ENCODE results near the gene LIMCH1. TPM values are rescaled to one million over a fixed set of nuclear protein-coding genes. Genes with fewer than 3 reads are reported as not detected.

Gene LIMCH1
- total RNA-seq, 1 donor from 2014 or later, result 9.8 TPM

DNA sequence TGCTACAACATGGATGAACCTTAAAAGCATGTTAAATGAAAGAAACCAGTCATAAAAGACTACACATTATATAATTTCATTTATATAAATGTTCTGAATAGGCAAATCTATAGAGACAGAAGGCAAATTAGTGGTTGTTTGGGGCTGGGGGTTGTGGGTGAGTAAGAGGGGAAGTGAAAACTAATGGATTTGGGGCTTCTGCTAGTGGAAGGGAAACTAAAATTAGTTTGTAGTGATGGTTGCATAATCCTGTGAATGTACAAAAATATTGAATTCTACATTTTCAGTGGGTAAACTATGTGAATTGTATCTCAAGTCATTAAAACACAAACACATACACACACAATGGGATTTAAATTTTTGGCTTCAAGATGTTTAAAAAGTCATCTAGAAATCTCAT lies 25.4 kb upstream of the LIMCH1 start:
- H3K4me3 ChIP-seq, result no peak overlapping the region
- TF ChIP-seq EZH2 (IDR thresholded peaks at IDR 0.05) (no peak), EZH2phosphoT487 (IDR thresholded peaks at IDR 0.05) (no peak)
- TF ChIP-seq, protein P1, sequence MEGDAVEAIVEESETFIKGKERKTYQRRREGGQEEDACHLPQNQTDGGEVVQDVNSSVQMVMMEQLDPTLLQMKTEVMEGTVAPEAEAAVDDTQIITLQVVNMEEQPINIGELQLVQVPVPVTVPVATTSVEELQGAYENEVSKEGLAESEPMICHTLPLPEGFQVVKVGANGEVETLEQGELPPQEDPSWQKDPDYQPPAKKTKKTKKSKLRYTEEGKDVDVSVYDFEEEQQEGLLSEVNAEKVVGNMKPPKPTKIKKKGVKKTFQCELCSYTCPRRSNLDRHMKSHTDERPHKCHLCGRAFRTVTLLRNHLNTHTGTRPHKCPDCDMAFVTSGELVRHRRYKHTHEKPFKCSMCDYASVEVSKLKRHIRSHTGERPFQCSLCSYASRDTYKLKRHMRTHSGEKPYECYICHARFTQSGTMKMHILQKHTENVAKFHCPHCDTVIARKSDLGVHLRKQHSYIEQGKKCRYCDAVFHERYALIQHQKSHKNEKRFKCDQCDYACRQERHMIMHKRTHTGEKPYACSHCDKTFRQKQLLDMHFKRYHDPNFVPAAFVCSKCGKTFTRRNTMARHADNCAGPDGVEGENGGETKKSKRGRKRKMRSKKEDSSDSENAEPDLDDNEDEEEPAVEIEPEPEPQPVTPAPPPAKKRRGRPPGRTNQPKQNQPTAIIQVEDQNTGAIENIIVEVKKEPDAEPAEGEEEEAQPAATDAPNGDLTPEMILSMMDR (IDR thresholded peaks at IDR 0.05), result no peak
- no peaks in the 10 kb centered on the region for H3K27me3 ChIP-seq
- no peak for DNase-seq (ENCODE audit: low spot score)
- no peak overlapping the region for H3K9ac ChIP-seq
- H3K27ac Mint-ChIP-seq, result no peak overlapping the region
- H2AFZ ChIP-seq (replicated peaks), result no peak overlapping the region
- no peaks in the 10 kb centered on the region for H3K4me1 ChIP-seq
- no peak overlapping the region for H3K27ac ChIP-seq
- H3K9me3 ChIP-seq (ENCODE audit: low read depth), result no peaks in the 10 kb centered on the region
- no peak overlapping the region for H3K4me3 Mint-ChIP-seq
- no peaks in the 10 kb centered on the region for H3K9me3 Mint-ChIP-seq
- H3K4me2 ChIP-seq, result no peak overlapping the region
- no peaks in the 10 kb centered on the region for H3F3A ChIP-seq (ENCODE audit: low read depth)
- no peaks in the 10 kb centered on the region for H3K36me3 Mint-ChIP-seq
- no peaks in the 10 kb centered on the region for H3K27me3 Mint-ChIP-seq (ENCODE audit: insufficient read depth, low read depth)
- H4K20me1 ChIP-seq (ENCODE audit: low read depth), result no peaks in the 10 kb centered on the region
- H3K79me2 ChIP-seq (ENCODE audit: low read depth), result no peaks in the 10 kb centered on the region
- no peaks in the 10 kb centered on the region for H3K36me3 ChIP-seq
- peaks cover 3% of the 10 kb centered on the region for H3K4me1 Mint-ChIP-seq

- H3F3A ChIP-seq (ENCODE audit: low read depth), result no peaks in the 10 kb centered on the region
- no peak overlapping the region for H3K9ac ChIP-seq
- no peak overlapping the region for H2AFZ ChIP-seq (replicated peaks)
- H3K4me2 ChIP-seq, result no peak overlapping the region
- H3K79me2 ChIP-seq (ENCODE audit: low read depth), result no peaks in the 10 kb centered on the region
- Mint-ChIP-seq H3K4me3 (no peak overlapping the region), H3K27ac (no peak overlapping the region), H3K36me3 (no peaks in the 10 kb centered on the region), H3K27me3 (ENCODE audit: insufficient read depth, low read depth) (no peaks in the 10 kb centered on the region), H3K4me1 (peaks cover 3% of the 10 kb centered on the region), H3K9me3 (no peaks in the 10 kb centered on the region)
- no peaks in the 10 kb centered on the region for H4K20me1 ChIP-seq (ENCODE audit: low read depth)
- no peak overlapping the region for H3K27ac ChIP-seq
- no peaks in the 10 kb centered on the region for H3K36me3 ChIP-seq
- H3K9me3 ChIP-seq (ENCODE audit: low read depth), result no peaks in the 10 kb centered on the region
- DNase-seq (ENCODE audit: low spot score), result no peak
- H3K4me1 ChIP-seq, result no peaks in the 10 kb centered on the region
- no peaks in the 10 kb centered on the region for H3K27me3 ChIP-seq
- TF ChIP-seq EZH2 (IDR thresholded peaks at IDR 0.05), result no peak
- H3K4me3 ChIP-seq, result no peak overlapping the region
Observed at GRCh38 chr4:41514169-41514568, 23.8 kb upstream of the LIMCH1 start.

DNA sequence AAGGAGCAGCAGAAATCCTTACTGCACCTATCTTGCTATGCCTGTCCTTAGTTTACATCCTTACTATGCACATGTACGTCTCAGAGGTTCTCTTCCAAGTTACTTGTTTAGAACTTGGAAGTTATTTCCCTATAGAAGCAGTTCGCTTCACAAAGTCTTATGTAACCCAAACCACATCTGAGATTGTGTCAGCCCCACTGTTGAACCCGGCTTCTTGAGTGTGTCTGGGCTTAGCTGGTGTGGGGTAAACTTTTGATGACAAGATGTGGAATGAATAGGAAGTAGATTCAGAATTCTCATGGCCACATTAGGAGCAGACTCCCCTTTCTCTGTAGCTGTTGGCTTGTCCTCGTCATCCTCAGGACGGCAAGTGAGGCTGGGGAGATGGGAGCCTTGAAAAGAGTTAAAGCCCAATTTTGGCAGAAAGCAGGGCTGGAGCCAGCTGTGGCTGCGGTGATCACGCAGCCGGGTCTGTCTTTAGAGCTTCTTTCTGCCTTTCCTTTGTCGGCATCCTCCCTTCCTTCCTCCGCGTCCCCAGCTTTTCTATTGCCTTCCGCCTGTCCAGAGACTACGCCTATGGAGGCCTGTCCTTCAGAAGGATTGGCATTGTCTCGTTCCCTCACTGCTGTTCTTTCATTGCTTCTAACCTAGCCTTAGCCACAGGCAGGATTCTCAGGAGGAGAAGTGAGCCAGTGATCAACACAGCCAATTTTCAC lies 23.0 kb upstream of the LIMCH1 start:
- peaks cover 3% of the 10 kb centered on the region for H3K4me1 Mint-ChIP-seq
- H3K27ac Mint-ChIP-seq, result no peak overlapping the region
- Histone ChIP-seq H3K36me3 (no peaks in the 10 kb centered on the region), H2AFZ (replicated peaks) (no peak overlapping the region), H3K27me3 (no peaks in the 10 kb centered on the region), H3K4me2 (no peak overlapping the region), H4K20me1 (ENCODE audit: low read depth) (no peaks in the 10 kb centered on the region), H3K9ac (no peak overlapping the region), H3K4me1 (no peaks in the 10 kb centered on the region), H3K9me3 (ENCODE audit: low read depth) (no peaks in the 10 kb centered on the region), H3F3A (ENCODE audit: low read depth) (no peaks in the 10 kb centered on the region), H3K27ac (no peak overlapping the region), H3K4me3 (no peak overlapping the region), H3K79me2 (ENCODE audit: low read depth) (no peaks in the 10 kb centered on the region)
- no peak for DNase-seq (ENCODE audit: low spot score)
- H3K27me3 Mint-ChIP-seq (ENCODE audit: insufficient read depth, low read depth), result no peaks in the 10 kb centered on the region
- no peaks in the 10 kb centered on the region for H3K36me3 Mint-ChIP-seq
- TF ChIP-seq EZH2phosphoT487 (IDR thresholded peaks at IDR 0.05), result no peak
- TF ChIP-seq, protein P1 (IDR thresholded peaks at IDR 0.05), result no peak
- H3K9me3 Mint-ChIP-seq, result no peaks in the 10 kb centered on the region
- H3K4me3 Mint-ChIP-seq, result no peak overlapping the region

GRCh38 chr4:41517121-41517520 lies 20.8 kb upstream of the LIMCH1 start:
- Histone ChIP-seq H3K79me2 (ENCODE audit: low read depth) (no peaks in the 10 kb centered on the region), H3K4me3 (no peak overlapping the region), H3K27me3 (no peaks in the 10 kb centered on the region), H3F3A (ENCODE audit: low read depth) (no peaks in the 10 kb centered on the region), H3K36me3 (no peaks in the 10 kb centered on the region), H4K20me1 (ENCODE audit: low read depth) (no peaks in the 10 kb centered on the region), H3K4me2 (no peak overlapping the region), H3K9ac (no peak overlapping the region), H3K4me1 (no peaks in the 10 kb centered on the region), H3K27ac (no peak overlapping the region), H3K9me3 (ENCODE audit: low read depth) (no peaks in the 10 kb centered on the region), H2AFZ (replicated peaks) (no peak overlapping the region)
- H3K9me3 Mint-ChIP-seq, result no peaks in the 10 kb centered on the region
- peaks cover 3% of the 10 kb centered on the region for H3K4me1 Mint-ChIP-seq
- no peak overlapping the region for H3K4me3 Mint-ChIP-seq
- no peak overlapping the region for H3K27ac Mint-ChIP-seq
- H3K36me3 Mint-ChIP-seq, result no peaks in the 10 kb centered on the region
- DNase-seq (ENCODE audit: low spot score), result no peak
- TF ChIP-seq EZH2phosphoT487 (IDR thresholded peaks at IDR 0.05) (no peak), EZH2 (IDR thresholded peaks at IDR 0.05) (no peak)
- TF ChIP-seq, protein P1 (IDR thresholded peaks at IDR 0.05), result no peak
- no peaks in the 10 kb centered on the region for H3K27me3 Mint-ChIP-seq (ENCODE audit: insufficient read depth, low read depth)
